GM12864 (cell line): ENCODE results near the gene FBXL4.
A peak's percentile ranks its signal among the peaks of the same experiment; 100 is the strongest.

ENCODE experiments used
- DNase-seq: peaks from one replicate; pipeline ENCODE4 v3.0.0-alpha.2; 2011; ENCODE audit warnings: low read depth
- H3K4me3 ChIP-seq: 2 replicates; pipeline ENCODE4 v1.5.1; 2011; ENCODE audit warnings: mild to moderate bottlenecking, low read depth, low read length, control low read depth
- TF ChIP-seq, protein P1 (sequence below): IDR thresholded peaks from 2 replicates; pipeline ENCODE4 v1.5.1; 2011; ENCODE audit warnings: low read depth, mild to moderate bottlenecking, moderate library complexity, low read length, control low read depth, inconsistent platforms; ENCODE audit errors: missing control alignments

FBXL4 gene

DNA sequence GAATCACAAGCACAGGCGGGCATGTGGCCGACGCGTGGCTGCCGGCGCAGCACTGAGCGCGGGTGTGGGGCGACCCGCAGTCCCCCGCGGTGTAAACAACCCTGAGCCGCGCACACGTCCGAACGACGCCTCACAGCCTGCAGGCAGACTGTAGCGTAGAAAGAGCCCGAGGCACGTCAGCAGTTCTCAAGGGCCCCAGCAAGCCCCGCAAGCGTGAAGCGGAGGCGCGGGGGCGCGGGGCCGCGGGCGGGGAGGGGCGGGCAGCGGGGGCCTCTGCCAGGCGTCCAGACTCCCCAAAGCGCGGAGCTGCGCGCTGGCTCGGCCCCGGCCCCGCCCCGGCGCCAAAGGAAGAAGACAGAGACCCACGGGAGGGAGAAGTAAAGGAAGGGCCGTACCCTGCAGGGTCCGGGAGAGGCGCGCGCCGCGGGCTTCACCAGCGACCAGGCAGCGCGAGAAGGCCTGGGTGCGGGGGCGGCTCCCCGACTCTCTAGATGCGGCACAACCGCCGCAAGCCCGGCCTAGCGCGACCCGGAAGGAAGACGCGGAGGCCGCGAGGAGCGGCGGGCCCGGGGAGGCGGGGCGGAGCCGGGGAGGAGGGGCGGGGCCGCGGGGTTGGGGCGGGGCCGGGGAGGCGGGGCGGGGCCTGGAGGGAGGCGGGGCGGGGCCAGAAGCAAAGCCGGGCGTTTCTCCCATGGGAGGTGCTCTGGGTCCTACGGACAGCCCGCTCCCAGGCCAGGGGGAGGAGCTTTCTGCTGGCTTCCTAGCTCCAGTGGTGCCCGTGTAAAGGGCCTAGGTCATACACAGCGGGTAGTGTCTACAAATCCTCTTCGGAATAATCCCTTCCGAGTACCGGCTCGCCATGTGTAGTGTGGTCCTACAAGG, at the start of gene FBXL4:
Gene FBXL4, minus strand, starts transcription at position 536 of the 882 bp plus-strand sequence. CDS start 20,958 bp downstream, outside the sequence.
- TF ChIP-seq, protein P1, sequence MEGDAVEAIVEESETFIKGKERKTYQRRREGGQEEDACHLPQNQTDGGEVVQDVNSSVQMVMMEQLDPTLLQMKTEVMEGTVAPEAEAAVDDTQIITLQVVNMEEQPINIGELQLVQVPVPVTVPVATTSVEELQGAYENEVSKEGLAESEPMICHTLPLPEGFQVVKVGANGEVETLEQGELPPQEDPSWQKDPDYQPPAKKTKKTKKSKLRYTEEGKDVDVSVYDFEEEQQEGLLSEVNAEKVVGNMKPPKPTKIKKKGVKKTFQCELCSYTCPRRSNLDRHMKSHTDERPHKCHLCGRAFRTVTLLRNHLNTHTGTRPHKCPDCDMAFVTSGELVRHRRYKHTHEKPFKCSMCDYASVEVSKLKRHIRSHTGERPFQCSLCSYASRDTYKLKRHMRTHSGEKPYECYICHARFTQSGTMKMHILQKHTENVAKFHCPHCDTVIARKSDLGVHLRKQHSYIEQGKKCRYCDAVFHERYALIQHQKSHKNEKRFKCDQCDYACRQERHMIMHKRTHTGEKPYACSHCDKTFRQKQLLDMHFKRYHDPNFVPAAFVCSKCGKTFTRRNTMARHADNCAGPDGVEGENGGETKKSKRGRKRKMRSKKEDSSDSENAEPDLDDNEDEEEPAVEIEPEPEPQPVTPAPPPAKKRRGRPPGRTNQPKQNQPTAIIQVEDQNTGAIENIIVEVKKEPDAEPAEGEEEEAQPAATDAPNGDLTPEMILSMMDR, result no peak
- DNase-seq, result no peak
- peak within 1 kb of the TSS; percentile 99 for H3K4me3 ChIP-seq

DNA sequence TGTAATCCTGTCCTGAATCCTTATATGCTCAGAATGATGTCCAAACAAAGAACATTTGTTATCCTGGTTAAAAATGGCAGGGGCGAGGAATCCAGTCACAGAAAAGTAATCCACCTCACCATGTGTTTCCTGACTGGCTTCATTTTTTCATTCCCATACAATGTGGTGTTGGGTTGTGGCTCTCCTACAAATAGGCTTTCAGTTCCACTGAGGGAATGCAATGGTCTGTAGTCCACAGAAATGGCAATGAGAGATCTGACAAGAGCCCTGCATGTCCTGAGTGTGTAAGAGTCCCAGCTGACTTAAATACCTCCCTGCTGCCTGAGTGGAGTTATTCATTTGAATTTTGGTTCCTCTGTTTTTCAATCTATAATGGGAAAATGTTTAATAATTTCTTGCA, 47.4 kb upstream of the FBXL4 start:
- DNase-seq, result no peak
- no peak overlapping the region for H3K4me3 ChIP-seq
- TF ChIP-seq, protein P1, result no peak

DNA sequence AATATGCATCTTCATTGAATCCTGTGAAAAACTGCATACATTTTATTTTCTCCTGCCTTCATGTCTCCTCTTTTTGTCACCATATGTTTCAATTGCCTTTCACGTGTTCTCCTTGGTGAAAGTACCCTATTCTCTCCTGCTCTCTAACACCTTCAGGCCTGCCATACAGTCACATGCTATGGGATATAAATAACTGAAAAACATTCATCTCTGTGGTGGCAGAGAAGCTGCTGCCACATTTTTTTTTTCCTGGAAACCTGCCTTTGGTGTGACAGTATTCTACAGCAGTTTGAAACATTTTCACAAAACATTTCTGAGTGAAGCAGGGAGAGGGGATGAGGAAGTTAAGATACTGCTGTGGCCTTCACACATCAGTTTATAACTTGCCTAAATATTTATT, 44.8 kb upstream of the FBXL4 start:
- TF ChIP-seq, protein P1, result no peak
- H3K4me3 ChIP-seq, result no peak overlapping the region
- DNase-seq, result no peak

DNA sequence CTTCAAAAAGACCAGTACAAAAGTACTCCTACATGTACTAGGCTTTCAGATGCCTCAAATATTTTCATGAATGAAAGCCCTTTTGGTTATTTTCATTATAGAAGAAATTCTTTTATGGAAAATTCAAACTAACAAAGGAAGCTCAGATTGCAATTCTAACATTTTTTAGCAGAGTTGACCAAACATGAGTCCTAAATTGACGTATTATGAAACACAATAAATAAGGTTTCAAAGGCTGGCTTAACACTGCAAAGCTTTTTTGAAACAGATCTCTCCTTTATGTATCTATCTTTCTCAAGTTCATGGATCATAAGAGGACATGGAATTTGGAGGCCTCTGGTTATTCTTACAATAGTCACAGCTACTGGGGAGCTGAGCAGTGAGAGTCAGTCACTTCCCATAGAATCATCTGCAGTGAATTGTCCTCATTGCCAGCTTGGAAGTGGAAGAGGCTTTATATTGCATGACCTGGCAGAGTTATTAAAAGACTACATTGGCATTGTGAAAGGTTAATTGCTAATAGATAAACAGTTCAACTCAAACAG, 38.4 kb upstream of the FBXL4 start:
- DNase-seq, result no peak
- no peak overlapping the region for H3K4me3 ChIP-seq
- TF ChIP-seq, protein P1, result no peak

DNA sequence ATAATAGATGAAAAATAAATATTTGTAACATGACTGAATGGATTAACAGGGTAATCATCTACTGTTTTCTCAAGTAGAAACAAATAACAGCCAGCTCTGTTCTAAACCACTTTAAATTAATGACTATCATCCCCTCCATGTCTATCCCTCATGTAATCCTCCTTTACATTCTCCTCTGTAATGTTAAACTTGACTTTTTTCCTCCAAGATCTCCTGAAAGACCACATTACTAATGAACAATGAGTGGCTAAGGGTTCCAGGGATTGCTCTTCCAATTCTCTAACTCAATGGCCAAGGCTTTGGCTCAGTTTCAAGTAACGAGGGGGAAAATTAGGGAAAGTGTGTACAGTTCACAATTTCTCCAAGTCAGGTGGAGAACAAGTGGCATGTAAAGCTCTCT, 37.6 kb upstream of the FBXL4 start:
- no peak overlapping the region for H3K4me3 ChIP-seq
- TF ChIP-seq, protein P1, result no peak
- DNase-seq, result no peak

DNA sequence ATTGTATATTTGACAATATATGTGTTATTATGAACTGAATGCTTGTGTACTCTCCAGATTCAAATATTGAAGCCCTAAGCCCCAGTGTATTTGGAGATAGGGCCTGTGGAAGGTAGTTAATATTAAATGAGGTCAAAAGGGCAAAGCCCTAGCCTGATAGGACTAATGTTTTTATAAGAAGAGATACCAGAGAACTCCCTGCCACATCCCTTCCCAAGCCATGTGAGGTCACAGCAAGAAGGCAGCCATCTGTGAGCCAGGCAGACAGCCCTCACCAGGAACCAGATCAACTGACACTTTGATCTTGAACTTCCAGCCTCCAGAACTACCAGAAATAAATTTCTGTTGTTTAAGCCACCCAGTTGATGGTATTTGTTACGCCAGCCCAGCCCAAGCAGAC, 36.4 kb upstream of the FBXL4 start:
- DNase-seq, result no peak
- no peak overlapping the region for H3K4me3 ChIP-seq
- TF ChIP-seq, protein P1, result no peak

DNA sequence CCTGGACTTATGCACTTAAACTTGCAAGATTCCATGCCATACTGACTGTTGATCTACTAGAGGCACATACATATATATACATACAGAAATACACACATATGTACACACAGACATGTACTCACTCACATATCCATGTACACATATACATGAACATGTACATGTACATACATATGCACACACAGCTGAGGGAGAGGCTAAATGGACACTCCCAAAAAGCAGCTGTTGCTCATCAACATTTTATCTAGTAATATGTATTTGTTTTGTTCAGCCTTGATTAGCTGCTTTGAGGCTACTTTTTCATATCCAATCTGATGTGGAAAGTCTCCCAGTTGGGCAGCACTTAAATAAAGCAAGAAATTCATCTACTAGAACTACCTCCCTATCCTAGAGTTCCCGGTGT, 33.7 kb upstream of the FBXL4 start:
- TF ChIP-seq, protein P1, result no peak
- no peak overlapping the region for H3K4me3 ChIP-seq
- DNase-seq, result no peak
